H9 (cell line): ENCODE data around the gene FEN1. TPM values are rescaled to one million over a fixed set of nuclear protein-coding genes. Genes with fewer than 3 reads are reported as not detected.

Experiments
- DNase-seq: peaks from one replicate; pipeline ENCODE4 v3.0.0-alpha.2; 2017
- H2AFZ ChIP-seq: one replicate; pipeline ENCODE4 v1.6.1; 2013; ENCODE audit warnings: mild to moderate bottlenecking, low read length, control low read depth, moderate library complexity
- H2AK5ac ChIP-seq: 2 replicates; pipeline ENCODE4 v1.6.1; 2013; ENCODE audit warnings: low read length, control low read depth, mixed read lengths; ENCODE audit not compliant: insufficient read length
- H2BK120ac ChIP-seq: one replicate; pipeline ENCODE4 v1.6.1; 2013; ENCODE audit warnings: low read depth, mild to moderate bottlenecking, low read length, control low read depth, inconsistent platforms; ENCODE audit not compliant: poor library complexity, severe bottlenecking
- H2BK12ac ChIP-seq: 2 replicates; pipeline ENCODE4 v1.6.1; 2013; ENCODE audit warnings: low read length, control low read depth, mixed read lengths, low read depth; ENCODE audit not compliant: insufficient read length
- H2BK15ac ChIP-seq: 2 replicates; pipeline ENCODE4 v1.6.1; 2013; ENCODE audit warnings: low read depth, low read length, control low read depth
- H2BK20ac ChIP-seq: one replicate; pipeline ENCODE4 v1.6.1; 2013; ENCODE audit warnings: low read depth, mild to moderate bottlenecking, low read length, control low read depth, inconsistent platforms; ENCODE audit not compliant: poor library complexity, severe bottlenecking
- H2BK5ac ChIP-seq: 2 replicates; pipeline ENCODE4 v1.6.1; 2013; ENCODE audit warnings: low read length, control low read depth, mixed read lengths; ENCODE audit not compliant: insufficient read length
- H3K14ac ChIP-seq: 2 replicates; pipeline ENCODE4 v1.6.1; 2013; ENCODE audit warnings: low read length, control low read depth; ENCODE audit not compliant: insufficient read depth
- H3K18ac ChIP-seq: 2 replicates; pipeline ENCODE4 v1.6.1; 2013; ENCODE audit warnings: low read depth, mild to moderate bottlenecking, mixed read lengths, low read length, control low read depth; ENCODE audit not compliant: insufficient read length
- H3K23ac ChIP-seq: 2 replicates; pipeline ENCODE4 v1.6.1; 2013; ENCODE audit warnings: low read length, control low read depth, mixed read lengths, low read depth; ENCODE audit not compliant: insufficient read length
- H3K23me2 ChIP-seq: 2 replicates; pipeline ENCODE4 v1.6.1; 2013; ENCODE audit warnings: low read depth, mild to moderate bottlenecking, mixed read lengths, low read length, control low read depth; ENCODE audit not compliant: insufficient read length, poor library complexity, severe bottlenecking
- H3K27ac ChIP-seq: 2 replicates; pipeline ENCODE4 v1.5.1; 2013; ENCODE audit warnings: low read length, control low read depth, mixed read lengths, low read depth; ENCODE audit not compliant: insufficient read length
- H3K27me3 ChIP-seq: 2 replicates; pipeline ENCODE4 v1.6.1; 2013; ENCODE audit warnings: low read length, control low read depth, inconsistent platforms; ENCODE audit not compliant: insufficient read depth
- H3K4ac ChIP-seq: 2 replicates; pipeline ENCODE4 v1.6.1; 2013; ENCODE audit warnings: low read depth, mild to moderate bottlenecking, control low read depth, inconsistent platforms, low read length, moderate library complexity
- H3K4me1 ChIP-seq: 2 replicates; pipeline ENCODE4 v1.6.1; 2013; ENCODE audit warnings: low read length, control low read depth, inconsistent platforms; ENCODE audit not compliant: insufficient read depth
- H3K4me2 ChIP-seq: 2 replicates; pipeline ENCODE4 v1.6.1; 2013; ENCODE audit warnings: low read length, control low read depth, mixed read lengths; ENCODE audit not compliant: insufficient read length, insufficient read depth
- H3K56ac ChIP-seq: 2 replicates; pipeline ENCODE4 v1.6.1; 2013; ENCODE audit warnings: low read depth, mild to moderate bottlenecking, mixed read lengths, low read length, control low read depth; ENCODE audit not compliant: insufficient read length
- H3K79me1 ChIP-seq: 2 replicates; pipeline ENCODE4 v1.6.1; 2013; ENCODE audit warnings: low read depth, mild to moderate bottlenecking, moderate library complexity, low read length, control low read depth, inconsistent platforms; ENCODE audit not compliant: insufficient read depth, poor library complexity, severe bottlenecking
- H3K79me2 ChIP-seq: 2 replicates; pipeline ENCODE4 v1.6.1; 2013; ENCODE audit warnings: low read length, control low read depth, inconsistent platforms; ENCODE audit not compliant: insufficient read depth
- H3K9ac ChIP-seq: 2 replicates; pipeline ENCODE4 v1.6.1; 2013; ENCODE audit warnings: low read length, control low read depth, mixed read lengths; ENCODE audit not compliant: insufficient read length; ENCODE audit errors: extremely low read depth
- H3K9me3 ChIP-seq: one replicate; pipeline ENCODE4 v1.6.1; 2013; ENCODE audit warnings: low read depth, low read length, inconsistent platforms; ENCODE audit not compliant: control insufficient read depth
- H3T11ph ChIP-seq: one replicate; pipeline ENCODE4 v1.6.1; 2013; ENCODE audit warnings: mild to moderate bottlenecking, low read length, control low read depth, inconsistent platforms
- H4K20me1 ChIP-seq: one replicate; pipeline ENCODE4 v1.6.1; 2013; ENCODE audit not compliant: control insufficient read depth, insufficient read length, insufficient read depth
- H4K5ac ChIP-seq: 2 replicates; pipeline ENCODE4 v1.6.1; 2013; ENCODE audit warnings: low read depth, mild to moderate bottlenecking, mixed read lengths, low read length, control low read depth; ENCODE audit not compliant: insufficient read length
- H4K8ac ChIP-seq: replicated peaks from 2 replicates; pipeline ENCODE4 v1.6.1; 2013; ENCODE audit warnings: low read length, control low read depth, mixed read lengths, low read depth; ENCODE audit not compliant: insufficient read length
- H4K91ac ChIP-seq: 2 replicates; pipeline ENCODE4 v1.6.1; 2013; ENCODE audit warnings: low read depth, mild to moderate bottlenecking, moderate library complexity, mixed read lengths, low read length, control low read depth; ENCODE audit not compliant: insufficient read length
- H3K27ac Mint-ChIP-seq, 3 experiments: 2 replicates in 2 of 3; 3 replicates in 1 of 3; pipeline ENCODE4 v1.8.0; 2020 to 2021; ENCODE audit warnings: mixed read lengths in 3 of 3, mild to moderate bottlenecking in 1 of 3, moderate library complexity in 1 of 3
- H3K27me3 Mint-ChIP-seq: 2 replicates; pipeline ENCODE4 v1.8.0; 2021; ENCODE audit warnings: low read depth, mild to moderate bottlenecking, moderate library complexity, mixed read lengths
- H3K36me3 Mint-ChIP-seq, 3 experiments: 2 replicates in 2 of 3; 3 replicates in 1 of 3; pipeline ENCODE4 v1.8.0; 2020 to 2021; ENCODE audit warnings: low read depth in 3 of 3, mixed read lengths in 3 of 3; ENCODE audit not compliant: insufficient read depth in 1 of 3
- H3K4me1 Mint-ChIP-seq, 2 experiments: 2 replicates each; pipeline ENCODE4 v1.8.0; 2020; ENCODE audit warnings: mixed read lengths in 2 of 2
- H3K4me3 Mint-ChIP-seq, 2 experiments: 2 replicates in 1 of 2; 3 replicates in 1 of 2; pipeline ENCODE4 v1.8.0; 2020 to 2021; ENCODE audit warnings: mild to moderate bottlenecking in 2 of 2, mixed read lengths in 2 of 2, moderate library complexity in 1 of 2
- H3K9me3 Mint-ChIP-seq, 2 experiments: 2 replicates in 1 of 2; 3 replicates in 1 of 2; pipeline ENCODE4 v1.8.0; 2020; ENCODE audit warnings: mild to moderate bottlenecking in 2 of 2, mixed read lengths in 2 of 2, moderate library complexity in 1 of 2
- CTCF ChIP-seq: fragments of 200-600 bp; sonication (generic); conservative IDR thresholded peaks from 3 replicates; pipeline ENCODE4 v1.8.0; 2021; ENCODE audit warnings: antibody characterized with exemption, mild to moderate bottlenecking
- WGBS: extraction: QIAGEN DNeasy Blood & Tissue Kit; methylation state at CpG from one replicate; pipeline ENCODE4 v1.1.7; 2013; ENCODE audit warnings: missing lambda C conversion rate, low lambda C conversion rate, mixed read lengths; ENCODE audit not compliant: insufficient read length; ENCODE audit errors: extremely low coverage; 5-methylcytosine and 5-hydroxymethylcytosine counted together
- total RNA-seq: library from RNA; stranded (reverse); gene quantifications from 2 replicates; pipeline ENCODE4 v1.2.1, GENCODE V29; 2021

The FEN1 gene
- total RNA-seq, 1 experiment from 2014 or later, result 114 TPM

- Histone ChIP-seq H3K9ac (peak overlapping the region; percentile 74), H2BK12ac (no peak overlapping the region), H2AFZ (no peak overlapping the region), H3K4me1 (peaks cover 8% of the 10 kb centered on the region), H2BK15ac (no peak overlapping the region), H2BK5ac (no peak overlapping the region), H3K27ac (no peak overlapping the region), H3T11ph (no peak overlapping the region), H4K5ac (no peak overlapping the region), H3K23me2 (peaks cover 6% of the 10 kb centered on the region), H3K27me3 (no peaks in the 10 kb centered on the region), H3K4ac (no peak overlapping the region), H3K56ac (no peak overlapping the region), H3K79me2 (peaks cover 5% of the 10 kb centered on the region; the same call in 1 of the 2 replicates), H4K8ac (no peak overlapping the region), H3K9me3 (no peaks in the 10 kb centered on the region), H4K91ac (no peak overlapping the region), H3K18ac (no peak overlapping the region), H3K14ac (peak overlapping the region; percentile 79; the same call in 1 of the 2 replicates), H3K23ac (no peak overlapping the region), H4K20me1 (no peaks in the 10 kb centered on the region), H2AK5ac (no peak overlapping the region), H2BK20ac (no peak overlapping the region), H3K4me2 (peak overlapping the region; percentile 41), H2BK120ac (no peak overlapping the region), H3K79me1 (no peaks in the 10 kb centered on the region)
- TF ChIP-seq CTCF, result no peak
- Mint-ChIP-seq H3K9me3 (peaks cover 0 to 2% of the 10 kb centered on the region in 2 experiments; a peak in 2 of 5 replicates), H3K4me3 (peak overlapping the region; percentile 84 to 94), H3K27ac (peak overlapping the region; percentile 84 to 96 (median 93)), H3K27me3 (no peaks in the 10 kb centered on the region), H3K36me3 (peaks cover 18 to 25% (median 19%) of the 10 kb centered on the region in 3 experiments; a peak in 6 of 7 replicates), H3K4me1 (peaks cover 19 to 22% of the 10 kb centered on the region in 2 experiments)
- no CpG with 5 or more reads among the region's 6 CpGs for WGBS
- no peak for DNase-seq
Measured at GRCh38 chr11:61817471-61818202, 24.9 kb downstream of the FEN1 start.
